Measurements from ENCODE around the gene AGBL2. TPM values are rescaled to one million over a fixed set of nuclear protein-coding genes. Genes with fewer than 3 reads are reported as not detected.

AGBL2 gene
- total and polyA plus RNA-seq, 9 of the 15 experiments (the other 6 are each of a cell fraction or from before 2014, with no cell fraction given): 0.57 to 6.5 (median 1.3) TPM

DNA sequence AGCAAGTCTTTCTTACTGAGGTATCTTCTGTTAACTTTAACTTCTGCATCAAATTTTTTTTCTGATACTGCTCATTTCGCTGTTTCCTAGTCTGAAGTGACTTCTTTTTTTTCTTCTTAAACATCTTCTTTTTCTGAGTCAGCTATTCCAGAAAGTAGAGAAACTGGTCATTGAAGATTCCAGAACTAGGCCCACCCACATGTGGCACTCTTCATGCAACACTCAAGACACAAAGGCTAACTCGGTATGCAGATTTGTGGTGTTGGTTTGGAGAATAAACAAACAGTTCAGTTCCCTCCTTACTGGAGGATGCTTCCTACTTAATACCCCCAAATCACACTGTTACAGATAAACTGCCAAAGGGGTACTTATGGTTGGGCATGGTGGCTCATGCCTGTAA, 47.6 kb downstream of the AGBL2 start:
- no peaks in the 10 kb centered on the region for H3K9me3 ChIP-seq (replicated peaks; ENCODE audit: control insufficient read depth, insufficient read depth, low read depth, low read length)
- H3K36me3 ChIP-seq (ENCODE audit: control insufficient read depth, insufficient read depth, low read length): no peaks in the 10 kb centered on the region
- no peak overlapping the region for H3K4me3 ChIP-seq
- H3K27me3 ChIP-seq (ENCODE audit: control insufficient read depth in 2 of 2, insufficient read depth in 2 of 2, low read length in 2 of 2): no peaks in the 10 kb centered on the region
- no peak for ATAC-seq
- CTCF ChIA-PET (ENCODE audit: low intra/inter-chr PET ratio): no interaction called here
- no peak overlapping the region for H3K4me2 ChIP-seq (ENCODE audit: insufficient read depth, low read length)
- no peak overlapping the region for H3K27ac ChIP-seq (ENCODE audit: extremely low read depth, low read depth, low read length)
- intact Hi-C loops (cut with micrococcal nuclease) (no loop called here), in situ Hi-C loops (cut with MboI) (no loop called here)
- 34% methylated on average over 2 of the region's 2 CpGs for WGBS (ENCODE audit: insufficient coverage, low coverage, missing lambda C conversion rate)
- H3K9ac ChIP-seq (ENCODE audit: insufficient read depth in 1 of 2, low read depth in 2 of 2, low read length in 2 of 2): no peak overlapping the region
- no peaks in the 10 kb centered on the region for H3K9me1 ChIP-seq (ENCODE audit: control insufficient read depth, insufficient read depth, low read length)
- H3K4me1 ChIP-seq (replicated peaks in 1 of 2; ENCODE audit: control insufficient read depth in 2 of 2, insufficient read depth in 2 of 2, low read length in 2 of 2): peaks cover 0 to 11% of the 10 kb centered on the region in 2 experiments; a peak in 3 of 5 replicates
- no peaks in the 10 kb centered on the region for H3K79me2 ChIP-seq (ENCODE audit: control insufficient read depth, insufficient read depth, low read length)
- no peak overlapping the region for H2AFZ ChIP-seq (ENCODE audit: low read depth, low read length)
- POLR2A ChIA-PET: no interaction called here
- TF ChIP-seq C11orf30 (IDR thresholded peaks at IDR 0.05; ENCODE audit: low read depth): no peak
- peak; percentile 15; the same call in 1 of the 2 replicates for TF ChIP-seq ZNF316 (IDR thresholded peaks at IDR 0.05)
- BruUV-seq (replicated peaks): no TSS peak
- no peak for DNase-seq (ENCODE audit: extremely low read depth in 1 of 4, low spot score in 3 of 4)
- no peaks in the 10 kb centered on the region for H4K20me1 ChIP-seq (replicated peaks; ENCODE audit: control insufficient read depth, insufficient read depth, low read length)
- no peak for FAIRE-seq

GRCh38 chr11:47667135-47667534, 48.0 kb downstream of the AGBL2 start:
- no peak for FAIRE-seq
- H3K27me3 ChIP-seq (ENCODE audit: control insufficient read depth in 2 of 2, insufficient read depth in 2 of 2, low read length in 2 of 2): no peaks in the 10 kb centered on the region
- H3K9ac ChIP-seq (ENCODE audit: insufficient read depth in 1 of 2, low read depth in 2 of 2, low read length in 2 of 2): no peak overlapping the region
- no peaks in the 10 kb centered on the region for H3K9me3 ChIP-seq (replicated peaks; ENCODE audit: control insufficient read depth, insufficient read depth, low read depth, low read length)
- H3K4me1 ChIP-seq (replicated peaks in 1 of 2; ENCODE audit: control insufficient read depth in 2 of 2, insufficient read depth in 2 of 2, low read length in 2 of 2): peaks cover 0 to 7% of the 10 kb centered on the region in 2 experiments; a peak in 2 of 5 replicates
- no peaks in the 10 kb centered on the region for H4K20me1 ChIP-seq (replicated peaks; ENCODE audit: control insufficient read depth, insufficient read depth, low read length)
- no peak overlapping the region for H3K27ac ChIP-seq (ENCODE audit: extremely low read depth, low read depth, low read length)
- H2AFZ ChIP-seq (ENCODE audit: low read depth, low read length): no peak overlapping the region
- H3K9me1 ChIP-seq (ENCODE audit: control insufficient read depth, insufficient read depth, low read length): no peaks in the 10 kb centered on the region
- H3K36me3 ChIP-seq (ENCODE audit: control insufficient read depth, insufficient read depth, low read length): no peaks in the 10 kb centered on the region
- H3K4me2 ChIP-seq (ENCODE audit: insufficient read depth, low read length): no peak overlapping the region
- POLR2A ChIA-PET: no interaction called here
- CTCF ChIA-PET (ENCODE audit: low intra/inter-chr PET ratio): no interaction called here
- no peak for DNase-seq (ENCODE audit: extremely low read depth in 1 of 4, low spot score in 3 of 4)
- no peaks in the 10 kb centered on the region for H3K79me2 ChIP-seq (ENCODE audit: control insufficient read depth, insufficient read depth, low read length)
- BruUV-seq (replicated peaks): no TSS peak
- no peak overlapping the region for H3K4me3 ChIP-seq
- ATAC-seq: no peak
- in situ Hi-C loops (cut with MboI): no loop called here
- WGBS (ENCODE audit: insufficient coverage, low coverage, missing lambda C conversion rate): 68% methylated on average over 4 of the region's 4 CpGs
- intact Hi-C loops (cut with micrococcal nuclease): no loop called here
- TF ChIP-seq, protein P1, sequence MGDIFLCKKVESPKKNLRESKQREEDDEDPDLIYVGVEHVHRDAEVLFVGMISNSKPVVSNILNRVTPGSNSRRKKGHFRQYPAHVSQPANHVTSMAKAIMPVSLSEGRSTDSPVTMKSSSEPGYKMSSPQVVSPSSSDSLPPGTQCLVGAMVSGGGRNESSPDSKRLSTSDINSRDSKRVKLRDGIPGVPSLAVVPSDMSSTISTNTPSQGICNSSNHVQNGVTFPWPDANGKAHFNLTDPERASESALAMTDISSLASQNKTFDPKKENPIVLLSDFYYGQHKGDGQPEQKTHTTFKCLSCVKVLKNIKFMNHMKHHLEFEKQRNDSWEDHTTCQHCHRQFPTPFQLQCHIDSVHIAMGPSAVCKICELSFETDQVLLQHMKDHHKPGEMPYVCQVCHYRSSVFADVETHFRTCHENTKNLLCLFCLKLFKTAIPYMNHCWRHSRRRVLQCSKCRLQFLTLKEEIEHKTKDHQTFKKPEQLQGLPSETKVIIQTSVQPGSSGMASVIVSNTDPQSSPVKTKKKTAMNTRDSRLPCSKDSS (IDR thresholded peaks at IDR 0.05; ENCODE audit: low read depth, partially characterized antibody): no peak
- TF ChIP-seq PRDM10 (IDR thresholded peaks at IDR 0.05; ENCODE audit: partially characterized antibody) (peak; percentile 66), TEAD4 (IDR thresholded peaks at IDR 0.05; ENCODE audit: low read length) (no peak), TEAD4 (CRISPR knock-in tag; IDR thresholded peaks at IDR 0.05; ENCODE audit: borderline replicate concordance) (no peak), CREB1 (IDR thresholded peaks at IDR 0.05) (no peak), CREB1 (CRISPR knock-in tag; IDR thresholded peaks at IDR 0.05) (no peak), ZNF212 (CRISPR knock-in tag; IDR thresholded peaks at IDR 0.05) (no peak), GABPB1 (CRISPR knock-in tag; IDR thresholded peaks at IDR 0.05) (no peak)
- TF ChIP-seq, protein P2, sequence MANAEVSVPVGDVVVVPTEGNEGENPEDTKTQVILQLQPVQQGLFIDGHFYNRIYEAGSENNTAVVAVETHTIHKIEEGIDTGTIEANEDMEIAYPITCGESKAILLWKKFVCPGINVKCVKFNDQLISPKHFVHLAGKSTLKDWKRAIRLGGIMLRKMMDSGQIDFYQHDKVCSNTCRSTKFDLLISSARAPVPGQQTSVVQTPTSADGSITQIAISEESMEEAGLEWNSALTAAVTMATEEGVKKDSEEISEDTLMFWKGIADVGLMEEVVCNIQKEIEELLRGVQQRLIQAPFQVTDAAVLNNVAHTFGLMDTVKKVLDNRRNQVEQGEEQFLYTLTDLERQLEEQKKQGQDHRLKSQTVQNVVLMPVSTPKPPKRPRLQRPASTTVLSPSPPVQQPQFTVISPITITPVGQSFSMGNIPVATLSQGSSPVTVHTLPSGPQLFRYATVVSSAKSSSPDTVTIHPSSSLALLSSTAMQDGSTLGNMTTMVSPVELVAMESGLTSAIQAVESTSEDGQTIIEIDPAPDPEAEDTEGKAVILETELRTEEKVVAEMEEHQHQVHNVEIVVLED (CRISPR knock-in tag; IDR thresholded peaks at IDR 0.05): no peak

Data from K562 (cell line).